NOMO-1 (cell line): ENCODE data around the gene CRHR1.

Experiments
- DNase-seq, 2 experiments: peaks; one replicate each; lab custom pipeline; 2025; ENCODE audit not compliant: unreplicated experiment in 2 of 2; lab: John Stamatoyannopoulos, UW

CRHR1 gene

DNA sequence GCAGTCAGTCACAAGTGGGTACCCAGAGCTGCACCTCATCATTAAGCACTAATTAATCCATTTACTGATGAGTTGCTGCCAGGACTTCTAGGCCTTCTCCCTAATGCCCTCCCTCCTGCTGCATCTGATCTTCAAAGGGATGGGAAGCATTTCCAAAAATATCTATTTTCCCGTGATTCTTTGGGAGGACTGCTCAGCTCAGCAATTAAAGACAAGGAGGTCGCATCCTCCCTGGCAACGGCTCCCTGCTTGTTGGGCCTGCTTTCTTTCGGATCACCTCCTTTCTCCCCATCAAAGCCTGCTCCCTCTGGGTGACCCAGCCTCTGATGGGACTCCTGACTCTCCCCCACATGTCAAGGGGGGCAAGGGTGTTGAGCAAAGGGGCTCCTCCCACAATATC lies 34.6 kb downstream of the CRHR1 start:
- DNase-seq = no peak

DNA sequence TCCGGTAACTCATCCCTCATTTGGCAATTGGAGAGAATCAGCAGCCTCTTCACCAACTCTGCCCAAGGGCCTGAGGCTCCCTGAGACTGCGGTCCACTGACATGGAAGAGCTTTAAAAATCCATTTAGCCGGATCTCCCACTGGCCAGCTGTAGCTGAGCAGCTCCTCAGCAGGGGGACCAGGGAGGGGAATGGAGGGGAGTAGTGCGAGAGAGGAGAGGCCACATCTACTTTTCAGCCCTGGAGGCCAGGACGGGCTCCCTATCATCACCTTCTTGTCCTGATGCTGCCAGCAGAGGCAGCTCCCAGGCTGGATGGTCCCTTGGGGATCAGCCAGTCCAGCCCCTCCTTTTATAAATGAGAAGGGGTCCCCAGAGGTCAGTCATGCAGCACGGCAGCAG lies 35.5 kb downstream of the CRHR1 start:
- no peak for DNase-seq

DNA sequence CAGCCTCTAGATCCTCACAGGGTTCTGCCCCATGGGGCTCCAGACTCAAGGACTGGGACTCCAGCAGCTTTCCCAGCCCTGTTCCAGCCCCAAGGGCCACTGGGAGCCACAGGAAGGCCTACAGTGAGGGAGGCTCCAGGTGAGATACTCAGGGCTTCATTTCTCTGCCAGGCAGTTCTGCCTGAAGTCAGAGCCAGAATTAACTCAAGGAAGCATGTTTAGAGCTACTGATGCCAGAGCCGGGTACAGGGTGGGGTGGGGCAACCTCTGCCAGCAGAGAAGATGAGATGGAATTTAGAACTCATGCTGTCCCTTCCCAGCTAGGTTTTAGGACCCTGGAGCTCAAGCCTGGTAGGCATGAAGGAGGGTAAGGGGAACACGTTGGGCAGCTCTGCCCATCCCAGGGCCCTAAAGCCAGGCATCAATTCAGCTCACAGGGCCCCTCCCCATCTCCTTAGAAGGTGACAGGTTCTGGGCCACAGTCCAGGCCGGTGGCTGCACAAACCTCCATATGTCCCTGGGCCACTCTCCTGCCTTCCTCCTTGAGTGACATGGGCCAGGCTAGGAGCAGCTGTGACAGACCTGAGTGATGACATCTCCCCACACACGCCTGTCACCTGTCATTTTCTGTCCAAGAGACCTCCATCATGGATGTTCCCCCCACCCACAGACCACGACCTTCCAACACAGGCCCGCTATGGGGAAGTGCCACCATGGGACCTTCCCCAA lies 36.1 kb downstream of the CRHR1 start:
- no peak for DNase-seq

DNA sequence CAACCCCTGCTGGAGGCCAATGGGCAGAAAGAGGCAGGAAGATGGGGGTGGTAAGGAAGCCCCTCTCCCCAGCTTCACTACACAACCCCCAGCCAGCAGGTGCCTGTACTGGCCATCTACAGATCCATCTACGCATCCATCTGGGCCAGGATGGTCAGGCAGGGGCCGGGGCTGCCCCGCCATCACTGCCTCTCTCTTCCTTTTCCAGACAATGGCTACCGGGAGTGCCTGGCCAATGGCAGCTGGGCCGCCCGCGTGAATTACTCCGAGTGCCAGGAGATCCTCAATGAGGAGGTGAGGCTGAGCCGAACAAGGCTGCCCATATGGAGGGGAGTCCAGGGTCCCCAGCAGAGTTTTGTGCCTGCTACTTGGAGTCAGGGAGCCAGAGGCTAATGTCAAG lies 37.0 kb downstream of the CRHR1 start:
- no peak for DNase-seq

DNA sequence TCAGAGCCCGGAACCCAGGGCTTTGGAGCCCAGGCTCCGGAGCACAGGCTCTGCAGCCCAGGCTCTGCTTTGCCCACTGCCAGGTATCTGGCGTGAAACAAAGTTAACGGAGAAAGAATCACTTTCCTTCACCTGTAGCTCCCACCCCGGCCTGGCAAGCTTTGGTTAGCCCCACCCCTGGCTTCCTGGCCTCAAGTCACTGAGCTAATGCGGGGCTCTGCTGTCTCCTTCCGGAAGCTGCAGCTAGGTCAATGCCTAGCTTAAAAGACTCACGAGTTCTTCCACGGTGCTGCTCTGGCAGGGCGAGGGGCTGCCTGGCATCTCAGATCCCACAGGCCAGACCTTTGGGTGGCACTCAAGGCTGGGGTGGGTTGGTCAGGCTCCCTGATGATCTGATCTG lies 39.5 kb downstream of the CRHR1 start:
- DNase-seq = no peak

DNA sequence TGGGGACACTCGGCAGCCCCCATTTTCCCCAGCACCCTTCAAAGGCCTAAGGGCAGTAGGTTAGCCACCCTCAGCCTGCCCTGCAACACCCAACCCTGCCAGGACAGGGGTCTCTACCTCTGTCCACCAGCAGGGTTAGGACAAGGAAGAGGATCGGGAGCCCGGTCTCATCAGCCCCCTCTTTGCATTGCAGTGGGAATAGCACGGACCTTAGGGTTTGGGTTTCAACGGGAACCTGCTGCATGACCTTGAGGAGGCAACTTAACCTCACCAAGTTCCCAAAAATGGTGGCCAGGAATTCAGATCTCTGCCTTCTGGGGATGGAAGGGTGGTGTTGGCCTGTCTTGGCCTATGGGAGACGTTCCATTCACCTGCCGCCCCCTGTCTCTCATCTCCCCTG lies 40.4 kb downstream of the CRHR1 start:
- DNase-seq = no peak

DNA sequence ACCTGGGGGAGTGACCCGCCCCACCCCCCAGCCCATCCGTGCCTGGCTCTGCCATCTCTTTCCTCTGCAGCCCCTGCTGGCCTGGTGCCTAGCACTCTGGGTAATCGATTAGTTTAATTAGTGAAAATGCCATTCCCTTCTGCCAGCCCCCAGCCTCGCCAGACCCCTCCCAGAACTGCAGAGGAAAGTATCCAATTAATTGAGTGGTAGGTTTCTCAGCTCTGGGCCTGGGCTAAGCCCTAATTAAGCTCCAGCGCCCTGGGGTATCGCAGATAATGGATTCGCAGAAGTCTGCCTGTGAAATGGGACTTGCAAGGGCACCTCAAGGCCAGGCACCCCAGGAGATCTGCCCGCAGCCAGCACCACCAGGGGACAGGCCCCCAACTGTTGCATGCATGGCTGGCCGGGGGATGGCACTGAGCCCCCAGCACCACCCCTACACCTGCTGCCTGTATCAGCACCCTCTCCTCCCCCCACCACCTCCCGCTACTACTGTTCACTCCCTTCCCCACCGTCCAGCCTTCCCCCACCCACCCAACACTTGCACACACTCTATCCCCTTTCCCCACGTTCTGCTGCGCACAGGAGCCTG lies 40.9 kb downstream of the CRHR1 start:
- DNase-seq = no peak

DNA sequence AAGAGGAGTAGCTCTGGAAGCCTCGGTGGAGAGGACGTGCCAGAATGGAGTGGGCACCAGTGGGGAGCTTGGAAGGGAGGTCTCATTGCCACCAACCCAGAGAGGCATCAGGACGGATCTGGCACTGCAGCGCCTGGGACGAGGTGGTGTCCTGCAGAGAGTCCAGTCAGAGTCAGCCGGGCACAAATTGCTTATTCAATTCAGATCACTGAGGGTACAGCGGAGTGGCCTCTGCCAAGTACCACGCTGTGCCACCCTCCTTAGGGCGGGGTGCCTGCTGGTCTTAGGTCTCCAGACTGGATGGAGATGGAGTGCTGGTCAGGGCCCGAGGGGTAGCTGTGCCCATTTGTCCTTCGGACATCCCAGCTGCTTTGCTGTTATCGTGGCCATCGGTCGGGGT lies 41.7 kb downstream of the CRHR1 start:
- no peak for DNase-seq

DNA sequence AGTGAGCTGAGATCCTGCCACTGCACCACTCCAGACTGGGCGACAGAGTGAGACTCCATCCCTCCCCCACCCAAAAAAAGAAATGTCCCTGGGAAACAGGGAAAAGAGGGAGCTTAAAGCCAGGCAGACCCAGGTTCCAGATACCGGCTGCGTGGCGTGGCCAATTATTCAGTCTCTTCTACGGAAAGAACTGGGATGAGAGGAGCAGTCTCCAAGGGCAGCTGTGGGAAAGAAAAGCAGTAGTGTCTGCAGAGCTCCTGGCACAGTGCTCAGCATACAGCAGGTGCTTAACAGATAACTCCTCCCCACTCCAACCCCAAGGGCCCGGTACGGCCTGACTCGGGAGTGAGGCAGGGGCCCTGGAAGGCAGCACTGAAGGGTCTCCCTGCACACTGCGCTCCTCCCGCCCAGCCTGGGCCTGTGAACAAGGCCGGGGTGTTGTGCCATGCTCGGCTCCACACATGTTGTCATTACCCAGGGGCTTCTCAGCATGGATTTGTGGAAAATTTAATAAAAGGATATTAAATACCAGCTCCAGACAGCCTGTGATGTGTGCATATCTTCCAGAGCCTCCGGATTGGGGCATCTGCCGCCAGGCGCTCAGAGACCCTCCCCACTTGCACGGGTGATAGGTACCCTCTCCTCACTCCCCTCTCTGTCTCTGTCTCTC lies 42.9 kb downstream of the CRHR1 start:
- no peak for DNase-seq

DNA sequence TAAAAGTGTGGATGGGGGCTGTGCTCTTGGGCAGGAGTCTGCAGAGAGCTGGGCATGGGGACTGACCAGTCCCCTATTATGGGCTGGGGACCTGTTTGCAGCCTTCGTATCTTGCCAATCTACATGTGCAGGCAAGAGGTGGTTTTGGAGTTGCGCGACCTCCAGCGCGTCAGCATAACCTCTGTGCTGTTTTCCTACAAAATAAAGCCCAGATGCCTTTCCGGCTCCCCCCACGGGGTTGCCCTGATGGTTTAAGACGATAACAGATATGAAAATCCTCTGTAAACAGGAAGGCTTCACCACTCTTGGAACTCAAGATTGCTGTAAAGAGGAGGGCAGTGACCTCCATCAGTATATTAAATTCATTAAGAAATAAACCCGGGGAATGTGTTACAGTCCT lies 44.1 kb downstream of the CRHR1 start:
- no peak for DNase-seq

DNA sequence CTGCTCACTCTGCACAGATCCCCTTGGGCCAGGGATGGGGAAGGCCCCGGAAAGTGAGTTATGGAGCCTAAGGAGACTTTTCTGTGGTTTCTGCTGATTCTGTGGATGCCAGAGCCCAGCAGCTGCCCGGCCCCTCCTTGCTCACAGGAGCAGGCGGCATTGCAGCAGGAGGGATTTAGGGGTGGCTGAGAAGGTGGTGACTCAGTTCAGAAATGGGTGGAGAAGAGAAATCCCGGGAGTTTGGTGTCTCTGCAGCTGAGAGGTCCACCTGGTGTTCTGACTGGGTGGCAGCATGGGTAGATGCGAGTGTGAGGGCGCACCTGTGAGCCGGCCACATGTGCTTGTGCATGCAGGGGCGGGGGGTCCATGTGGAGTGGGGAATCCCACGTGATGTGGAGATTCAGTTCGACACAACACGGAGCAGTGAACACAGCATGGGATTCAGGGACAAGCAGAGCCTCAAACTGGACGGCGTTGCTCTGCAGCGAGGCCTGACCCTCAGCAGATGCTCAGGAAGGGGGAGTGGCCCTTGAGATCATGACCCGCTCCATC lies 44.5 kb downstream of the CRHR1 start:
- no peak for DNase-seq

DNA sequence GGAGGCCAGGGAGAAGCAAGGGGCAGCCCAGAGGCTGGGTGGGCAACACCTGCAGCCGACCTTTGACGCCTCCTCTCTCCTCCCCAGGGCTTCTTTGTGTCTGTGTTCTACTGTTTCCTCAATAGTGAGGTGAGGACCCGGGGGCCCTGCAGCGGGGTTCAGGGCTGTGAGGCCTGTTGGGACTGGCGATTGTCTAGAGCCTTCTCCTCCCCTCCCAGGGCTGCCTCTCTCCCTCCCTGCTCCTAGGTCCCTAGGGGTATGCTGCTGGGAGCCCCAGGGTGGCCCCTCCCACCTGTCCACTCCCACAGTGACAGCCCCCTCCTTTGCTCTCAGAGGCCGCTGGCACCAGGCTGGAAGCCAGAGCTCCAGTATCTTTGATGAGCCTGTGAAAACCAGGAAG lies 49.8 kb downstream of the CRHR1 start:
- no peak for DNase-seq

DNA sequence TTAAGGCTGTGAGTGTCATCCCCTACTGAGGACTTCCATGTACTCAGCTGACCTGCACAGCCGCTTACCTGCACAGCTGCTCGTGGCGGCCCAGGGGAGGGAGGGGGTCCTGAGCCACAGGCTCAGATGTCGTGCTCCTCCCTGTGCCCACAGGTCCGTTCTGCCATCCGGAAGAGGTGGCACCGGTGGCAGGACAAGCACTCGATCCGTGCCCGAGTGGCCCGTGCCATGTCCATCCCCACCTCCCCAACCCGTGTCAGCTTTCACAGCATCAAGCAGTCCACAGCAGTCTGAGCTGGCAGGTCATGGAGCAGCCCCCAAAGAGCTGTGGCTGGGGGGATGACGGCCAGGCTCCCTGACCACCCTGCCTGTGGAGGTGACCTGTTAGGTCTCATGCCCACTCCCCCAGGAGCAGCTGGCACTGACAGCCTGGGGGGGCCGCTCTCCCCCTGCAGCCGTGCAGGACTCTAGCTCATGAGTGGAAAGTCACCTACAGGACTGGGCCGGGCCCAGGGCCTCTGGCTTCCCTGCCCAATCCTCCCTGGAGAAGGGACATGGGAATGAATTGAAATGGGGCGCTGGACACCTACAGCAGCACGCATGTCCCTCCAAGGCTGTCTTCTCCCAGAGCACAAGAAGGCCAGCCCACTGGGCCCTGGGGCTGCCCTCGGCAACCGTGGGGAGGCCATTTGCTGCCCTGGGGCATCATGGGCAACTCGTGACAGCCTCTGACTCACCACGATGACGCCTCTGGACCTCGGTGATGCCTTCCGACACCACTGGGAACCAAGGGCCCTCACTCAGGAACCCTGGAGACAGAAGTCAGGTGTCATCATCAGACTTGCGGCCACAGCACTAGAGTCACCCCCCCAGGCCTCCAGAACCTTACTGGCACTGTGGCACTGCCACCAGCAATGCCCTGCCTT lies 50.6 kb downstream of the CRHR1 start:
- no peak for DNase-seq

DNA sequence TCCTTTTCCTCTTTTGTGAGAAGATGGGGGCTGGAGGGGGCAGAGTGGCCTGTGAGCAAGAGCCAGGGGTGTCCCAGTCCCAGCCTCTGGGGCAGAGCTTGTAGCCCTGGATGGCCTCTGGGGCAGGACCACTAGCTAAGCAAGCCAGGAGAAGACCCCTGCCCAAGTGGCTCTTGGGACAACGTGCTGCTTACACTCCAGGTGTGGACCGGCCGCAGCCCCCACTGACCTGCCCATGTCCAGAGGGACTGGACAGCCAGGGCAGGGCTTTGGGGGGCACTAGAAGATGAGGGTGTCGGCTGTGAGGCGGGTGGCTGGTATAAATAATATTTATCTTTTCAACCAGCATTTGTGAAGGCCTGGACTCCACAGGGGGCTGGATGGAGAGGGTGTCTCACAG lies 51.4 kb downstream of the CRHR1 start:
- no peak for DNase-seq

DNA sequence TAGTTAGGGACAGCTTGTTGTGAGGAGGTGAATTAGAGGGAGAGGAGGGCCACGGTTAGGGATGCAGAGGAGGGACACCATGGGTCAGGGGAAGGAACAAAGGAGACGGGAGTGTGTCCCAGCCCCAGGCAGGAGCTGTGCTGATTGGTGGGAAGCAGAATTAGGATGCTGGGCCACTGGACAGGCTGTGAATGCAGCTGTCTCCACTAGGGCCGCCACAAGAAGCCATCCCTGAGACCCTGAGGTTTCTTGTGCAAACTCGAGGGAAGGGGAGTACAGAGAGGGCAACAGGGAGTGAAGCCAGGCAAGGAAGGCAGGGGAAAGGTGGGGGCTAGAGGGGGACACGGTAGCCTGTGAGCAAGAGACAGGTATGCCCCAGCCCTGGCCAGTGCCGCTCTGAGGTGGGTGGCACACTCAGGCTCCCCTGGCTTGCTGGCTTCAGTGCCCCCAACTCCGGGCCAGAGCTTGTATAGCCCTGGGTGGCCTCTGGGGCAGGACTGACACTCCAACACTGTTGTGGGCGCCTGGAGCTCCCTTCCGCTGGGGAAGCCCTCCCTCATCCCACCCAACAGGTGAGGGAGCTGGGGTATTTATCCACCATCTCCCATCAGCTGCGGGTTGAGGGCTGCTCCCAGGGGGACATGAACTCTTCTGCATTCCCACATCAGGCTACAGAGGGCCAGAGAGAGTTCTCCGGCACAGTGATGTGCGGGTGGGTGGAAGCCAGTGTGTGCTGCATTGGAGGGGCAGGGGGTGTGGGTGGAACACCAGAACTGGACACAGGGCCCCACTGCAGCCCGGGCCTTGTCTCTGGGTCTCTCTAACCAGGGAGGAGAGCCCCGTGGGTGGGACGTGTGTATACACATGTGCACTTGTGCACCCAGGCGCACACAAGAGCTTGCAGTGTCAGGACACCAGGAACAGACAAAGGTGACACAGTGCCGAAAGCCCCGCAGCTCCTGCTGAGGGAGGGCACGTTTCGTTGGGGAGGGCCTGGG lies 52.2 kb downstream of the CRHR1 start:
- DNase-seq = no peak

DNA sequence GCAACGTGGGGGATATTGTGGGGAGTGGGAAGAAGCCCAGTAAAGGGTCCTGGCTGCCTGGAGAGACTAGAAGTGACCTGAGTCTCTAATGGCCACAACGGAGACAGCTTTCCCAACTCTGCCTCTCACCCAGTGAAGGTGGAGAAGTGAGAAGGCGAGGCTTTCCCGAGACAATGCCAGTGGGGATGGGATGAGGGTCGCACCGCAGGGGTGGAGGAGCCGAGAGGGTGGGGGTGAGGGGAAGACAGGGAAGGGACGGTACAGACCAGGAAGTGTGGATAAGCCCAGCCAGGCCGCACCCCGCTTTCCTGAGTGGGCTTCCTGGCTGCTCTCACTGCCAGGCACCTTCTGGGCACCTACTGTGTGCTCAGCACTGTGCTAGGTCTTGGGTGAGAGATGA lies 53.1 kb downstream of the CRHR1 start:
- DNase-seq = no peak

DNA sequence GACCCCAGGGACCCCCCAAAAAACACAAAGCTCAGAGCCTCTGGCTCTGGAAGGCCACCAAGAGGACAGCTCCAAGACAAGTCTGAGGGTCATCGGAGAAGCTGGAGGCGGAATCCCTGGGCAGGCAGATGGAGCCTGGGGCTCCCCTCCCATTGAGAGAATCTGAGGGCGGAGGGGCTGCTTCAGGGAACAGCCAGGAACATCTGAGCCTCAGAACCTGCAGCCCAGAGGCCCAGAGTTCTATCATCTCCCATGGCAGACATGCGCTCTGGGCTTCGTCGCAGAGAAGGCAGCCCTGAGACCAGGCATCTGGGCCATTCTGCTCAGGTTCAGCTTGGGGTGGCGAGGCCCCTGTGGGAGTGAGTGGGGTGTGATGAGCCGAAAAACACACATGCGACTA lies 53.5 kb downstream of the CRHR1 start:
- DNase-seq = no peak

DNA sequence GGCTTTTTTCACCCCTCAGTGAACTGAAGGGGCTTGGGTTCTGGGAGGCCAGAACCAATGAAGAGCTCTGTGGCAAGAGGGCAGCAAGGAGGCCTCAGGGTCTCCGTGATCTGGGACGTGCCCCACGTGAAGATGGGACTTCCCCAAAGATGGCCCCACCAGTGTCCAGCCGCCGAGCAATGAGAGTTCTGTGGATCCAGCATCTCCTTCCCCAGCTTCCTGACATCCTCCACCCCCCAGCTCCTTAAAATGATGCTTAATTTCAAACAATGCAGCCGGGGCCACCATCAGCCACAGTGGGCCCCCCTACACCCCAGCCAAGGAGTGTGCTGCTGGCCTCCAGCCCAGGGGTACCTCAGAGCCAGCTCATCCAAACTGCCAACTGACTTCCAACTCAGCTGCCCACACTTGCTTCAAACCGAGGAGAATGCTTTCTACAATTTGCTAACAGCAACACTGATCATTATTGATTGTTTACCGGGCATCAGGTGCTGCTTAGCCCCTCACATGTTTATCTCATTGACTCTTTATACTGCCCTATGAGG lies 54.7 kb downstream of the CRHR1 start:
- no peak for DNase-seq

DNA sequence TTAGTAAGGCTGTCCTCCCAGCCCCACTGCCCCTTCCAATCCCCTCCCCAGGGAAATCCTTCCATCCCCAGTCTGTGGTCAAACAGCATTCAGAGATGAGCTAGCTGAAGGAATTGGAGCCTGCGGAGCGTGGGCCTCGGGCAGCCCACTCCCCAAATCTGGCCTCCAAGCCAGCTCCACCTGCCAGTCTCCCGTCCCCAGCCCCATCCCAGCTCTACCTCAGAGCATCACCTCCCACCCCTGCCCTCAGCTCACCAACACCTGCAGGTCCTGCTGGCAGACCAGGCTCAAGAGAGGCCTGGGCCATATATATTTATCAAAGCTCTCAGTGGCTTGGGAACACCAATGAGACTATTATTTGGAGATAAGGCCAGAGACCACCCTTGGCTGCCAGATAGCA lies 55.3 kb downstream of the CRHR1 start:
- DNase-seq = no peak

DNA sequence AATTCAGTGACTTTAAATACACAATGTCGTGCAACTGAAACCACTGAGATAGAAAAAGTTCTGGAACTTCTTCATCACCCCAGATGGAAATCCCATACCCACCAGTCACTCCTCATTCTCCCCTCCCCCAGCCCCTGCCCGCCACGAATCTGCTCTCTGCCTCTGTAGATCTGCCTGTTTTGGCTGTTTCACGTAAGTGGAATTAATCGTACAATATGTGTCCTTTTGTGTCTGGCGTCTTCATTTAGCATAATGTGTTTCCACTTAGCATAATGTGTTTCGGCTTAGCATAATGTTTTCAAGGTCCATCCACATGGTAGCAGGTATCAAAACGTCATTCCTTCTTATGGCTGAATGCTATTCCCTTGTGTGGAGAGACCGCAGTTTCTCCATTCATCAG lies 57.1 kb downstream of the CRHR1 start:
- DNase-seq = no peak
